ENCODE measurements around the gene GRB7. TPM values are rescaled to one million over a fixed set of nuclear protein-coding genes. Genes with fewer than 3 reads are reported as not detected.
A peak's percentile ranks its signal among the peaks of the same experiment; 100 is the strongest.

GRB7 gene
- total and polyA plus RNA-seq, 9 of the 15 experiments (the other 6 are each of a cell fraction or from before 2014, with no cell fraction given), result 0.04 to 6.2 (median 2.2) TPM

- 86% methylated on average over 6 of the region's 6 CpGs for WGBS (ENCODE audit: insufficient coverage, low coverage, missing lambda C conversion rate)
- Histone ChIP-seq H3K4me3 (no peak overlapping the region), H3K9ac (ENCODE audit: insufficient read depth in 1 of 2, low read depth in 2 of 2, low read length in 2 of 2) (no peak overlapping the region), H3K9me1 (ENCODE audit: control insufficient read depth, insufficient read depth, low read length) (no peaks in the 10 kb centered on the region), H2AFZ (ENCODE audit: low read depth, low read length) (no peak overlapping the region), H3K4me1 (replicated peaks in 1 of 2; ENCODE audit: control insufficient read depth in 2 of 2, insufficient read depth in 2 of 2, low read length in 2 of 2) (peaks cover 6 to 34% of the 10 kb centered on the region in 2 experiments; a peak in 4 of 5 replicates), H3K27me3 (ENCODE audit: control insufficient read depth in 2 of 2, insufficient read depth in 2 of 2, low read length in 2 of 2) (no peaks in the 10 kb centered on the region), H4K20me1 (replicated peaks; ENCODE audit: control insufficient read depth, insufficient read depth, low read length) (no peaks in the 10 kb centered on the region), H3K79me2 (ENCODE audit: control insufficient read depth, insufficient read depth, low read length) (no peaks in the 10 kb centered on the region), H3K36me3 (ENCODE audit: control insufficient read depth, insufficient read depth, low read length) (peaks cover under 1% of the 10 kb centered on the region; the same call in 1 of the 3 replicates), H3K9me3 (replicated peaks; ENCODE audit: control insufficient read depth, insufficient read depth, low read depth, low read length) (no peaks in the 10 kb centered on the region), H3K27ac (ENCODE audit: extremely low read depth, low read depth, low read length) (no peak overlapping the region), H3K4me2 (ENCODE audit: insufficient read depth, low read length) (no peak overlapping the region)
- intact Hi-C loops (cut with micrococcal nuclease), result no loop called here
- POLR2A ChIA-PET, result interaction anchor here (0.8 to 1.2 kb wide), 3 partner anchors 12 to 94 kb away, joined by 4 to 5 read pairs (median 4); no protein-coding TSS in a partner anchor
- CTCF ChIA-PET (ENCODE audit: low intra/inter-chr PET ratio), result no interaction called here
- FAIRE-seq (no peak), DNase-seq (ENCODE audit: extremely low read depth in 1 of 4, low spot score in 3 of 4) (no peak), ATAC-seq (no peak)
- in situ Hi-C loops (cut with MboI), result no loop called here
- BruUV-seq (replicated peaks), result no TSS peak
- TF ChIP-seq BCOR (IDR thresholded peaks at IDR 0.05) (peak; percentile 48; the same call in 1 of the 2 replicates), ZNF121 (CRISPR knock-in tag; conservative IDR thresholded peaks at IDR 0.05) (peak; percentile 92), SAFB2 (IDR thresholded peaks at IDR 0.05; ENCODE audit: borderline replicate concordance, low read depth, low read length, severe bottlenecking) (no peak), MXD1 (CRISPR knock-in tag; IDR thresholded peaks at IDR 0.05; ENCODE audit: borderline replicate concordance, poor library complexity, severe bottlenecking) (no peak)
Measured at GRCh38 chr17:39722104-39722503, 15.6 kb upstream of the GRB7 start.

Measured in K562 (cell line).